Measurements from ENCODE around the gene RNF149. TPM values are rescaled to one million over a fixed set of nuclear protein-coding genes. Genes with fewer than 3 reads are reported as not detected.

RNF149 gene
- total and polyA plus RNA-seq, 2 experiments from 2014 or later = 38.8 to 47.6 TPM

- H3K36me3 ChIP-seq (ENCODE audit: insufficient read depth) = no peaks in the 10 kb centered on the region
- no peak overlapping the region for H3K4me3 ChIP-seq
- Mint-ChIP-seq H3K9me3 (no peaks in the 10 kb centered on the region), H3K27me3 (ENCODE audit: insufficient read depth, low read depth, poor library complexity) (peaks cover 10% of the 10 kb centered on the region), H3K36me3 (ENCODE audit: low read depth) (no peaks in the 10 kb centered on the region), H3K4me1 (peaks cover 27% of the 10 kb centered on the region), H3K27ac (no peak overlapping the region), H3K4me3 (no peak overlapping the region)
- no peak overlapping the region for H2AFZ ChIP-seq
- DNase-seq (ENCODE audit: low spot score) (no peak), ATAC-seq (no peak)
- TF ChIP-seq EZH2phosphoT487 (IDR thresholded peaks at IDR 0.05; ENCODE audit: unreplicated experiment) (no peak), NANOG (IDR thresholded peaks at IDR 0.05; ENCODE audit: borderline replicate concordance) (no peak), ZNF462 (CRISPR knock-in tag; IDR thresholded peaks at IDR 0.05) (no peak), CREB1 (CRISPR knock-in tag; IDR thresholded peaks at IDR 0.05; ENCODE audit: low read depth) (no peak), EZH2 (IDR thresholded peaks at IDR 0.05; ENCODE audit: low read depth, unreplicated experiment) (no peak), CTCF (conservative IDR thresholded peaks at IDR 0.05; ENCODE audit: low read depth in 2 of 2) (no peak), REST (IDR thresholded peaks at IDR 0.05; ENCODE audit: unreplicated experiment) (no peak), POLR2AphosphoS5 (IDR thresholded peaks at IDR 0.05; ENCODE audit: low read depth) (no peak), ETS1 (IDR thresholded peaks at IDR 0.05) (no peak), ZNF114 (CRISPR knock-in tag; IDR thresholded peaks at IDR 0.05) (no peak), JUNB (IDR thresholded peaks at IDR 0.05; ENCODE audit: unreplicated experiment) (no peak)
- no peaks in the 10 kb centered on the region for H3K9me2 ChIP-seq (ENCODE audit: insufficient read depth)
- H3K4me1 ChIP-seq (ENCODE audit: insufficient read depth) = 0 out of 2 replicates have a peak, but pooled peaks cover 6% of the 10 kb centered on the region
- H3F3A ChIP-seq (replicated peaks; ENCODE audit: low read depth) = no peaks in the 10 kb centered on the region
- H3K27me3 ChIP-seq (ENCODE audit: insufficient read depth) = no peaks in the 10 kb centered on the region
- no peak overlapping the region for H3K27ac ChIP-seq (ENCODE audit: low read depth)
- no peaks in the 10 kb centered on the region for H4K20me1 ChIP-seq (replicated peaks; ENCODE audit: insufficient read depth)
- no peak overlapping the region for H3K4me2 ChIP-seq
- H3K79me2 ChIP-seq (replicated peaks; ENCODE audit: insufficient read depth) = no peaks in the 10 kb centered on the region
These were observed 47.6 kb upstream of the RNF149 start for GRCh38 chr2:101356055-101356454.
